HG03575 (cell line): ENCODE data around the gene ITSN1.
A peak's percentile ranks its signal among the peaks of the same experiment; 100 is the strongest.
"Not testable (repeated sequence)": the region's sequence is repeated elsewhere in the genome, so short reads cannot be mapped to it uniquely, and the experiment has no call there.

Experiments used
- ATAC-seq: cut with Tn5 transposase; IDR thresholded peaks from one replicate; pipeline ENCODE4 v1.9.1; 2021; ENCODE audit not compliant: unreplicated experiment, insufficient number of reproducible peaks, low FRiP score; ENCODE audit errors: extremely low read depth

The ITSN1 gene

GRCh38 chr21:33642027-33642895 lies at the start of gene ITSN1:
Gene ITSN1, plus strand, starts transcription at chr21:33642501. Its CDS starts 76,328 bp downstream, at chr21:33718829.
- ATAC-seq = peak; percentile 75

- no peak for ATAC-seq
Observed at GRCh38 chr21:33598051-33598450, 44.2 kb upstream of the ITSN1 start.

DNA sequence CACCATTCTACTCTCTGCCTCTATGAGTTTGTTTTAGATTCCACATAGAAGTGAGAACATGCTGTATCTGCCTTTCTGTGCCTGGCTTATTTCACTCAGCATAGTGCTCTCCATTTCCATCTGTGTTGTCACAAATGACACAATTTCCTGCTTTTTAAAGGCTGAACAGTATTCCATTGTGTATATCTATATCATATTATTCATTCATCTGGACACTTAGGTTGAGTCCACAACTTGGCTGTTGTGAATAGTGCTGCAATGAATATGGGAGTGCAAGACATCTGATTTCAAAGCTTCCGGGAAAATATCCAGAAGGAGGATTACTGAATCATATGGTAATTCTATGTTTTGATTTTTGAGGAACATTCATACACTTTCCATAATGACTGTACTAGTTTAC lies 33.7 kb upstream of the ITSN1 start:
- no peak for ATAC-seq

DNA sequence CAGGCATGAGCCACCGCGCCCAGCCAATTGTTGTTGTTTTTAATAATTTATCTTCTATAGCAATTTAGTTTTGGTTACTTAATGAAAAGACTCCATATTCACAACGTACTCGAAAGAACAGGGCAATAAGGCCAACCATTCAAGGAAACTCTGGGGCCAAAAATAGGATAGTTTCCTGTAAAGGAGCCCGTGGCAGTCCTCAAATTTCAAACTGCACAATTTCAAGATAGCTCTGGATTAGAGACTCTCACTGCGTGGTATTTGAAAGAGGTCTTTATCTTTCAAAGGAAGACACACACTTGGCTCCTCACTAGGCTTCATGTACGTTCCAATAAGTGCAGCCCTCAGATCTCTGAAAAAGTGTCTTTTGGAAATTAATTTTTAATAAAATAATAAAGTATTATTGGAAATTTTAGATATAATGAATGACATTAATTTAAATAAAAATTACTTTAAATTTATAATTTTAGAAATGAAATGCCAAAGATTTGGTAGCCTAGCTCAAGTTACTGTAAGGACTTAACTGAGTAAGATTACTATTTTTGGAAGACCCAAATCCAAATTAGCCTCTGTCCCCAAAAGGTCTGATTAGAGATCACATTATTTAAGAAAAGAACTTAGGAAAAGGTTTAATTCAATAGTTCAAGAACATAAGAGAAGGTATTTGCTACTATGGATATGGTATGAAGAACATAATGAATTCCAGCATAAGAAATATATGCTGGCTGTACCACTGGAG lies 31.1 kb upstream of the ITSN1 start:
- no peak for ATAC-seq

- not testable (repeated sequence) for ATAC-seq
Observed at GRCh38 chr21:33617565-33617964, 24.7 kb upstream of the ITSN1 start.

DNA sequence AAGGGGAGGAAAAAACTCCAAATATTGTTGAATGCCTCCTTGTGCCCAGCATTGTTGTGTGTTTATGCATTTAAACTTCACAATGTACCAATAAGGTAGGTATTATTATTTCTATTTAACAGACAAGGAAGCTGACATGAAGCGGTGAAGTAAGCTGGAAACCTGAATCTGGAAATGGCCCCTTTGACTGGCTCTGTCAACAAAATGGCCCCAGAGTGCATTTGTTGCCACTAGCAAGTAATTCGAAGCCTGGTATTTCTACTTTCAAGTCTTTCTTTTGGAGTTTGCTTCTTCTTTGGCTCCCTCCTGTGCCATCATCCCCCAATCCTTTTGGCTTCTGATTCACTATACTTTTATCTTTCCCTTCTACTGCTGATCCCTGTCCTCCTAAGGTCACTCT lies 23.9 kb upstream of the ITSN1 start:
- ATAC-seq = no peak

- ATAC-seq = no peak
Observed at GRCh38 chr21:33619726-33620125, 22.6 kb upstream of the ITSN1 start.

GRCh38 chr21:33622253-33622652 lies 20.0 kb upstream of the ITSN1 start:
- ATAC-seq = no peak

GRCh38 chr21:33626151-33626550 lies 16.1 kb upstream of the ITSN1 start:
- ATAC-seq = not testable (repeated sequence)

DNA sequence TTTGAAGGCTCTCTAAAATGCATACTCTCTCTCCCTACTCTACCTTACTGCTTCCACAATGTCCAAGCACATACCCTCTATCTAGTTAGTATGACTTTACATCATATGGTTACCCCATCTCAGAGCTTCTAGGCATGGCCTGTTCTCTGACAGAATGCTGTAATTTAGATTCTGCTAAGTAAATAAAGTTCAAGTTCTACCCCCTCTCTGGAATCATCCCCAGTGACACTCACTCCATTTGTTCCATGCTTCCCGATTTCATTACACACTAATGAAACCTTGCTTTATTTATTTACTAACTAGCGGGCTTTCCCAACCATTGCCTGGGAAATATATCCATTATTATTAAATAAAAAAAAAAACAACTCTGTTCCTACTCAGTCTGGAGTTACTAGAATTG lies 8.0 kb upstream of the ITSN1 start:
- no peak for ATAC-seq

- ATAC-seq = no peak
Observed at GRCh38 chr21:33640697-33641351, 1.5 kb upstream of the ITSN1 start.

DNA sequence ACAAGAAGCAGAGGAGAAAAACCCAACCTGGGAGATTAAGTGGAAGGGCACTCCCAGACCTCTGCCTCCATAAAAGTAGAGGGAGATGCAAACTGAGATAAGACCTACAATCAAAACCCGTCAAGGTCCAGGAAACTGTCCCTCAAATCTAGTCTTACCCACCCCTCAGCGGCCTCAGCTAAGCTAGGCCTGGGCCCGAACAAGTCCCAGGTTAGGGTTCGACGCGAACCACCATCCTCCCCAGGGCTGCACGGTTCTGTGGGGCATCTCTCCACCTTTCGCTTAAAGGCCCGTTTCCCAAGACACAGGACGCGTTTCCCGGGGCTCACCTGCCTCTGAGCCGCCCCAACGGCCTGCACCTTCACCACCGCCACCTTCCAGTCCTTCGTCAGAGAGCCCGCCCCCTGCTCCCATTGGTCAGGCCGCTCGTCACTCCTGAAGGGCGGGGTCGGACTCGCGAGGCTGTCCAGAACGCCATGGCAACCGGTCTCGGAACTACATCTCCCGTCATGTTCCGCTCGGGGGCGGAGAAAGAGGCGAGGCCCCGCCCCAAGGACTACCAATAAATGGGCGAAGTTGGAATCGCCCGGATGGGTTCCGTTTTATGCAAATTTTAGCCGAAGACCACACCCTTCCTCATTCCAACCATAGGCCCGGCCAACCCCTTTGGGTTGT lies 812 bp upstream of the ITSN1 start, which contains the start of gene CRYZL1:
TSS of gene CRYZL1 (minus strand) at position 390 of the 675 bp plus-strand sequence. CDS start 10,190 bp downstream, outside the sequence.
- peak; percentile 69 for ATAC-seq

DNA sequence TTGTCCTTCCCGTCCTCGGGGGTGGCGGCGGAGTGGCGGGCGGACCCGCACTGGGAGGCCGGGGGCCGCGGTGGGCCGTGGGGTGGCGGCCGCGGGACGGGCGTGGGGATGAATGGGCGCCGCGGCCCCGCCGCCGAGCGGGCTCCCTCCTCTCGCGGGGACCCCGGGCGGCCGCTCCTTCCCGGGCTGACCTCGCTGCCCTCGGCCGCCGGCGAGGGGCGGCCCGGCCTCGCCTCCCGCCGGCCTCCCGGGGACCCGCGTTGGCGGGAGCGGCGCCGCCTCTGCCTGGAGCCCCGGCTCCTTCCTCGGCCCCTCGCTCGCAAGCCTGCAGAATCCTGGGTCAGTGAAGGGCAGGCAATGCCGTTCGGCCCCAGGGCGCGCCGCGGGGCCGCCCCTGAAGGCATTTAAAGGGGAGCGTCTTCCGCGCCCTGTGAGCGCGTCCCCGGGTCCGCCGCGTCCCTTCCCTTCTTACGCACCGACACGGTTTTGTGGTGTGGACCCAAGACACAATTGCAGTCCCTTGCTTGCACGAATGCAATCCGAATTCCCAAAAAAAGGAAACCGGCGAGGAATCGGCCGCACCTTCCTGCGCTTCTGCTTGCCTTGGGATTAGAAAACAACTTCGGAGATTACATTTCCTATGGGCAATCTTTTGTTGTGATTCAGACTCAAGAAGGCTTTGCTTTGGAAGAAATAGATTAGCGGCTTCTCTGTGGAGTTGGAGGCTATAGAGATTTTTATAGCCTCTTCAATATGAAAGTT lies 776 bp downstream of the ITSN1 start:
- no peak for ATAC-seq

DNA sequence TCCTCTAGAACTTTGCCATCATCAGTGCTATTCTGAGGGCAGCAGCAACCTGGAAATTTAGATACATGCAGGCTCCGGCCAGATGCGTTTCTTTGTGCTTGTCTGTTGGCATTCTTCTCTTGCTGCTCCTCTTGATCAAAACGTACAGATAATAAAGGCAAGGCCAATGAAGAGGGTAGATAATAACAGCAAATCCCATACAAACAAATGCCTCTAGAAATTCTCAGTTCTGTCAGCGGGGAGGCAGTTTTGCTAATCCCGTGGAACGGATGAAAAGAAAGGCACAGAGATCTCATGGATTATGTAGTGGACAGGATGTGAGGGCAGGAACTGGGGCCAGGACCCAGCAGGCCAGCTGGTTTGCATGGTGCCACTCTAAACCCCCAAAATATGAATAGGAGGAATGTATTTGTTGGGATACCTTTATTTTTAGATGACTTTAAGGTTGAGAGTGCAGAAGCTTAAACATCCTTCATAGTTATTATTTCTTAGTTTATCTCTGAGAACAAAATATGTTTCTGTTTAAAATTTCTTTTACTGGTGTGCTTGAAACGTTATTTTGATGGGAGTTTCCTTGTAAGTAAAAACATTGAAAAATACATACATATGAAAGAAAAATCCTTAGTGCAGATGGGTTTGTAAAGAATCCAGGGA lies 1.5 kb downstream of the ITSN1 start:
- ATAC-seq = no peak

DNA sequence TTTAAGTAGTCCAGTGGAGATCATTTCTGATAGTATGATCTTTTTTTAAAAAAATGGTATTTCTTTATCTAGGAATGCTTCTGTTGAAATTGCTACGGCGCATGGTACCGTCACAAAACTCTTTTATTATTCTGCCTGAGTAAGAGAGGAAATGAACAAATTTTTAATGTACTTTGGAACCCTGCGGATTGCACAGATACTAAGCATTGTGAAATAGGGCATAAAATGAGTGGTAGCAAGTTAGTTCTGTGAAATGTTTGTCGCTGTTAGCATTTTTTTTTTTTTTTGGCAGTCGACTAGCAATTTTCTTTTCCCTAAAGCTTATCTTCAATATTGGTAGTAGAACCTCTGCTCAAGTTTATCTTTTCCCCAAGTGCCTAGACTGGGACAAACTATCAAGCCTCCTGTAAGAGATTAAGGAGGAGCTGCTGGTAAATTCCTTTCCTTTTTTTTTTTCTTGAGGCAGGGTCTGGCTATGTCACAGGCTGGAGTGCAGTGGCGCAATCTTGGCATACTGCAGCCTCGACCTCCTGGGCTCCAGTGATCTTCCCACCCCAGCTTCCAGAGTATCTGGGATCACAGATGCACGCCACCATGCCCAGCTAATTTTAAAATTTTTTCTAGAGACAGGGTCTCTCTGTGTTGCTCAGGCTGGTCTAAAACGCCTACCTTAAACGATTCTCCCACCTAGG lies 2.2 kb downstream of the ITSN1 start:
- ATAC-seq = no peak

- ATAC-seq = no peak
Observed at GRCh38 chr21:33645730-33646129, 3.4 kb downstream of the ITSN1 start.

DNA sequence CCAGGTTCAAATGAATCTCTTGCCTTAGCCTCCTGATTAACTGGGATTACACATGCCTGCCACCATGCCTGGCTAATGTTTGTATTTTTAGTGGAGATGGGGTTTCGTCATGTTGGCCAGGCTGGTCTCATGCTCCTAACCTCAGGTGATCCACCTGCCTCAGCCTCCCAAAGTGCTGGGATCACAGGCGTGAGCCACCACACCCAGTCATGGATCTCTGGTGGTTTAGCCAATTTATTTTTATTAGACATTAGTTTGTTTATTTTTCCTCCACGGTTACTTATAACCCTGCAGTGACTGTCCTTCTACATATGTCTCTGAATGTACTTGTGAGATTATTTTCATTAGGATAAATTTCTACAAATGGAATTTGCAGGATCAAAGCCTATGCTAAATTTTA lies 5.3 kb downstream of the ITSN1 start:
- ATAC-seq = no peak
